SK-N-SH (cell line): ENCODE measurements around the gene GNG12.

Experiments
- JUND ChIP-seq: IDR thresholded peaks from 2 replicates; pipeline ENCODE4 v1.4.0; 2012
- RCOR1 ChIP-seq: fragments of 150-350 bp; IDR thresholded peaks from 2 replicates; pipeline ENCODE4 v1.6.1; 2017; ENCODE audit warnings: antibody characterized with exemption, low read length
- TF ChIP-seq, protein P1 (sequence below): fragments of 200-600 bp; sonication (generic); IDR thresholded peaks from 2 replicates; pipeline ENCODE4 v1.6.1; 2017; ENCODE audit warnings: antibody characterized with exemption, mild to moderate bottlenecking, moderate library complexity

DNA sequence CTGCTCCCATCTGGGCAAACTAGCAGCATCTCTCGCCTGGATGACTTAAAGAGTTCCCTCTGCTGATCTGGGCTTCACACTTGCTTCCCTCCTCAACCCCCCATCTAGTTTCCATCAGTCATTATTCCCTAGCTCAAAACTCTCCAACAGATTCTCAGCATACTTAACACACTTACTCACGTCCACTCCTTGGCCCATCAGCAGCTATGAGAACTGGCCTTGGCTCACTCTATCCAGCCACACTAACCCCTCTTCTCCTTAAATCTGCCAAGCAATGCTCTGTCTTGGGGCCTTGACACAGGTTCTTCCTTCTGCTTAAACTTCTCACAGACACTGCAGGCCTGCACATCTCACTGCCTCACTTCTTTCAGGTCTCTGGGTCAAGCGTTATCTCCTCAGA lies 41.6 kb downstream of the GNG12 start:
- TF ChIP-seq RCOR1 = no peak
- TF ChIP-seq, protein P1, sequence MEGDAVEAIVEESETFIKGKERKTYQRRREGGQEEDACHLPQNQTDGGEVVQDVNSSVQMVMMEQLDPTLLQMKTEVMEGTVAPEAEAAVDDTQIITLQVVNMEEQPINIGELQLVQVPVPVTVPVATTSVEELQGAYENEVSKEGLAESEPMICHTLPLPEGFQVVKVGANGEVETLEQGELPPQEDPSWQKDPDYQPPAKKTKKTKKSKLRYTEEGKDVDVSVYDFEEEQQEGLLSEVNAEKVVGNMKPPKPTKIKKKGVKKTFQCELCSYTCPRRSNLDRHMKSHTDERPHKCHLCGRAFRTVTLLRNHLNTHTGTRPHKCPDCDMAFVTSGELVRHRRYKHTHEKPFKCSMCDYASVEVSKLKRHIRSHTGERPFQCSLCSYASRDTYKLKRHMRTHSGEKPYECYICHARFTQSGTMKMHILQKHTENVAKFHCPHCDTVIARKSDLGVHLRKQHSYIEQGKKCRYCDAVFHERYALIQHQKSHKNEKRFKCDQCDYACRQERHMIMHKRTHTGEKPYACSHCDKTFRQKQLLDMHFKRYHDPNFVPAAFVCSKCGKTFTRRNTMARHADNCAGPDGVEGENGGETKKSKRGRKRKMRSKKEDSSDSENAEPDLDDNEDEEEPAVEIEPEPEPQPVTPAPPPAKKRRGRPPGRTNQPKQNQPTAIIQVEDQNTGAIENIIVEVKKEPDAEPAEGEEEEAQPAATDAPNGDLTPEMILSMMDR = no peak
- peak; percentile 71 for TF ChIP-seq JUND
